AG04449 (cell line): ENCODE results near the gene ZNFX1.
"Not testable (repeated sequence)": the region's sequence is repeated elsewhere in the genome, so short reads cannot be mapped to it uniquely, and the experiment has no call there.

Experiments
- CTCF ChIA-PET: fragments of 350-600 bp; formaldehyde crosslinking; extraction: SDS; loops from one replicate; lab custom pipeline; 2021; ENCODE audit warnings: antibody characterized with exemption; lab: Yijun Ruan, JAX
- POLR2A ChIA-PET: fragments of 400-600, 350-600 bp; formaldehyde crosslinking; extraction: SDS; loops from one replicate; lab custom pipeline; 2020; ENCODE audit warnings: antibody characterized with exemption, inconsistent platforms; lab: Yijun Ruan, JAX
- DNase-seq: peaks from one replicate; pipeline ENCODE4 v3.0.0-alpha.2; 2010; ENCODE audit warnings: low read depth, low spot score
- H3K4me3 ChIP-seq: 2 replicates; pipeline ENCODE4 v1.5.1; 2011; ENCODE audit warnings: low read depth, mild to moderate bottlenecking, control low read depth, low read length
- CTCF ChIP-seq: IDR thresholded peaks from one replicate; pipeline ENCODE4 v1.5.1; 2011; ENCODE audit warnings: mild to moderate bottlenecking, moderate library complexity, low read length, control low read depth, inconsistent platforms; ENCODE audit not compliant: insufficient read depth; ENCODE audit errors: missing control alignments

The ZNFX1 gene

GRCh38 chr20:49297605-49298530 lies 20.0 kb upstream of the ZNFX1 start:
- ChIA-PET CTCF (no interaction called here), POLR2A (no interaction called here)
- DNase-seq: no peak
- no peak overlapping the region for H3K4me3 ChIP-seq
- no peak for TF ChIP-seq CTCF

- POLR2A ChIA-PET, DNase-seq: not testable (repeated sequence)
Observed at GRCh38 chr20:49294002-49294654, 16.3 kb upstream of the ZNFX1 start.

GRCh38 chr20:49293122-49293521 lies 15.3 kb upstream of the ZNFX1 start:
- DNase-seq: no peak
- no peak overlapping the region for H3K4me3 ChIP-seq
- no peak for TF ChIP-seq CTCF
- CTCF ChIA-PET: interaction anchor here (3.7 kb wide), 1 partner anchor 13 kb away, joined by 11 read pairs; no protein-coding TSS in a partner anchor
- POLR2A ChIA-PET: interaction anchor here (1.3 to 4.3 kb wide), 2 partner anchors 10 to 13 kb away, joined by 7 to 37 read pairs; partner anchors contain the start of gene ZNFX1

More at GRCh38 chr20:49294002-49294654, 16.3 kb upstream of the ZNFX1 start:
- H3K4me3 ChIP-seq, CTCF ChIA-PET: not testable (repeated sequence)

GRCh38 chr20:49292010-49292409 lies 14.2 kb upstream of the ZNFX1 start:
- CTCF ChIA-PET: interaction anchor here (1.3 to 3.7 kb wide), 2 partner anchors 11 to 12 kb away, joined by 7 to 11 read pairs; no protein-coding TSS in a partner anchor
- POLR2A ChIA-PET: interaction anchor here (1.3 to 4.3 kb wide), 3 partner anchors 10 to 12 kb away, joined by 4 to 37 read pairs (median 7); partner anchors contain the start of gene ZNFX1
- TF ChIP-seq CTCF: no peak
- no peak overlapping the region for H3K4me3 ChIP-seq
- no peak for DNase-seq

GRCh38 chr20:49291200-49291599 lies 13.3 kb upstream of the ZNFX1 start:
- ChIA-PET POLR2A (interaction anchor here (1.5 to 4.3 kb wide), 2 partner anchors 10 to 11 kb away, joined by 4 to 37 read pairs; partner anchors contain the start of gene ZNFX1), CTCF (interaction anchor here (1.3 to 3.7 kb wide), 2 partner anchors 11 to 12 kb away, joined by 7 to 11 read pairs; no protein-coding TSS in a partner anchor)
- DNase-seq: no peak
- H3K4me3 ChIP-seq: no peak overlapping the region
- no peak for TF ChIP-seq CTCF

- no peak for TF ChIP-seq CTCF
- ChIA-PET CTCF (interaction anchor here (3.7 kb wide), 1 partner anchor 11 kb away, joined by 11 read pairs; no protein-coding TSS in a partner anchor), POLR2A (interaction anchor here (0.9 to 4.3 kb wide), 2 partner anchors 10 to 72 kb away, joined by 3 to 37 read pairs; partner anchors contain the start of genes DDX27 and ZNFX1)
- H3K4me3 ChIP-seq: no peak overlapping the region
- no peak for DNase-seq
Observed at GRCh38 chr20:49290608-49291191, 12.8 kb upstream of the ZNFX1 start.
